Right atrium auricular region (tissue), 2 donors: ENCODE measurements around the gene TMSB10. TPM values are rescaled to one million over a fixed set of nuclear protein-coding genes. Genes with fewer than 3 reads are reported as not detected.

ENCODE experiments used
- DNase-seq: peaks from one replicate; pipeline ENCODE4 v3.0.0-alpha.2; 2019; ENCODE audit warnings: low spot score
- H3K27ac ChIP-seq, 2 donors: fragments of 200-600 bp; sonication (generic); 1 replicate in 1 of 2; 2 replicates in 1 of 2; pipeline ENCODE4 v1.5.1; 2016 to 2019
- H3K27me3 ChIP-seq, 2 donors: fragments of 200-600 bp; sonication (generic); one replicate each; pipeline versions ENCODE4 v1.5.1 to v1.6.0; 2017 to 2019
- H3K36me3 ChIP-seq: fragments of 200-600 bp; sonication (generic); one replicate; pipeline ENCODE4 v1.5.1; 2016
- H3K4me1 ChIP-seq, 2 donors: fragments of 200-600 bp; sonication (generic); one replicate each; pipeline versions ENCODE4 v1.5.1 to v1.6.0; 2017 to 2019
- H3K4me3 ChIP-seq, 2 donors: fragments of 200-600 bp; sonication (generic); 1 replicate in 1 of 2; 2 replicates in 1 of 2; pipeline ENCODE4 v1.5.1; 2017 to 2019; ENCODE audit warnings: mild to moderate bottlenecking in 1 of 2, moderate library complexity in 1 of 2
- H3K9me3 ChIP-seq, 2 donors: fragments of 200-600 bp; sonication (generic); one replicate each; pipeline ENCODE4 v1.5.1; 2019
- CTCF ChIP-seq, 2 donors: fragments of 200-600 bp; sonication (generic); IDR thresholded peaks; one replicate each; pipeline ENCODE4 v1.5.1; 2019; ENCODE audit warnings: antibody characterized with exemption in 2 of 2
- total RNA-seq, 2 donors: library from RNA; depleted of rRNA; stranded (reverse); fragments of >200 nt; gene quantifications; one replicate each; pipeline ENCODE4 v1.1.0, GENCODE V29; 2016

TMSB10 gene
- total RNA-seq, 2 donors from 2014 or later = 1,113 to 1,769 TPM

- no peaks in the 10 kb centered on the region for H3K36me3 ChIP-seq
- H3K4me1 ChIP-seq = peaks cover 0 to 30% of the 10 kb centered on the region in 2 donors
- H3K27ac ChIP-seq = no peak overlapping the region
- DNase-seq = peak; percentile 85
- peak overlapping the region; percentile 35 to 53 for H3K4me3 ChIP-seq
- H3K9me3 ChIP-seq = no peaks in the 10 kb centered on the region
- TF ChIP-seq CTCF (IDR thresholded peaks at IDR 0.05) = peak; percentile 74 to 81
- H3K27me3 ChIP-seq = peaks cover 8 to 12% of the 10 kb centered on the region in 2 donors
Observed at GRCh38 chr2:84881581-84882413, 23.7 kb upstream of the TMSB10 start.

GRCh38 chr2:84882414-84882738, 23.1 kb upstream of the TMSB10 start:
- TF ChIP-seq CTCF (IDR thresholded peaks at IDR 0.05) = peak in 1 of 2 donors; percentile 6
- H3K4me1 ChIP-seq = peaks cover 0 to 30% of the 10 kb centered on the region in 2 donors
- DNase-seq = no peak
- no peaks in the 10 kb centered on the region for H3K9me3 ChIP-seq
- H3K4me3 ChIP-seq = peak overlapping the region; percentile 35 to 53
- no peaks in the 10 kb centered on the region for H3K36me3 ChIP-seq
- no peak overlapping the region for H3K27ac ChIP-seq
- peaks cover 8 to 12% of the 10 kb centered on the region in 2 donors for H3K27me3 ChIP-seq

- peaks cover 0 to 30% of the 10 kb centered on the region in 2 donors for H3K4me1 ChIP-seq
- H3K36me3 ChIP-seq = no peaks in the 10 kb centered on the region
- peak; percentile 5 for DNase-seq
- no peak overlapping the region for H3K27ac ChIP-seq
- peaks cover 8 to 12% of the 10 kb centered on the region in 2 donors for H3K27me3 ChIP-seq
- no peaks in the 10 kb centered on the region for H3K9me3 ChIP-seq
- no peak for TF ChIP-seq CTCF (IDR thresholded peaks at IDR 0.05)
- no peak overlapping the region for H3K4me3 ChIP-seq
Observed at GRCh38 chr2:84882775-84883550, 22.5 kb upstream of the TMSB10 start.

- DNase-seq = no peak
- H3K4me1 ChIP-seq = peaks cover 0 to 37% of the 10 kb centered on the region in 2 donors
- H3K36me3 ChIP-seq = no peaks in the 10 kb centered on the region
- H3K9me3 ChIP-seq = no peaks in the 10 kb centered on the region
- no peak for TF ChIP-seq CTCF (IDR thresholded peaks at IDR 0.05)
- no peak overlapping the region for H3K27ac ChIP-seq
- H3K27me3 ChIP-seq = peaks cover 8 to 12% of the 10 kb centered on the region in 2 donors
- H3K4me3 ChIP-seq = no peak overlapping the region
Observed at GRCh38 chr2:84884449-84884848, 21.0 kb upstream of the TMSB10 start.

GRCh38 chr2:84885111-84885510, 20.3 kb upstream of the TMSB10 start:
- no peaks in the 10 kb centered on the region for H3K9me3 ChIP-seq
- TF ChIP-seq CTCF (IDR thresholded peaks at IDR 0.05) = no peak
- H3K36me3 ChIP-seq = no peaks in the 10 kb centered on the region
- peak; percentile 32 for DNase-seq
- H3K27me3 ChIP-seq = peaks cover 6 to 7% of the 10 kb centered on the region in 2 donors
- H3K27ac ChIP-seq = no peak overlapping the region
- peaks cover 0 to 31% of the 10 kb centered on the region in 2 donors for H3K4me1 ChIP-seq
- no peak overlapping the region for H3K4me3 ChIP-seq
